ENCODE data around the gene ERLEC1.

The ERLEC1 gene

GRCh38 chr2:53780056-53780455 is 6.8 kb upstream of the ERLEC1 start:
- no peak for DNase-seq (ENCODE audit: low read depth)
- H3K4me3 ChIP-seq (ENCODE audit: low read length) = no peak overlapping the region
- no peak for TF ChIP-seq CTCF (IDR thresholded peaks at IDR 0.05; ENCODE audit: insufficient read depth, low read depth, low read length, missing control alignments)

DNA sequence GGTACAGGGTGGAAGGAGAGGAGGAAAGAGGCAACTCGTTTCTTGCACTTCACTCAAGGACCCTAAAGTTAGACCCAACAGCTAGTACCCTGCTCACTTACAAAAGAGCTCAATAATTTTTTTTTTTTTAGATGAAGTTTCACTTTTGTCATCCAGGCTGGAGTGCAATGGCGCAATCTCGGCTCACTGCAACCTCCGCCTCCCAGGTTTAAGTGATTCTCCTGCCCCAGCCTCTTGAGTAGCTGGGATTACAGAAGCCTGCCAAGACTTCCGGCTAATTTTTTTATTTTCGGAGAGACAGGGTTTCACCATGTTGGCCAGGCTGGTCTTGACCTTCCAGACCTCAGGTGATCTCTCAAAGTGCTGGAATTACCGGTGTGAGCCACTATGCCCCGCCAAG is 4.2 kb upstream of the ERLEC1 start:
- no peak for TF ChIP-seq CTCF (IDR thresholded peaks at IDR 0.05; ENCODE audit: insufficient read depth, low read depth, low read length, missing control alignments)
- H3K4me3 ChIP-seq (ENCODE audit: low read length) = no peak overlapping the region
- no peak for DNase-seq (ENCODE audit: low read depth)

GRCh38 chr2:53784436-53784835 is 2.4 kb upstream of the ERLEC1 start:
- TF ChIP-seq CTCF (IDR thresholded peaks at IDR 0.05; ENCODE audit: insufficient read depth, low read depth, low read length, missing control alignments) = no peak
- no peak overlapping the region for H3K4me3 ChIP-seq (ENCODE audit: low read length)
- DNase-seq (ENCODE audit: low read depth) = no peak

DNA sequence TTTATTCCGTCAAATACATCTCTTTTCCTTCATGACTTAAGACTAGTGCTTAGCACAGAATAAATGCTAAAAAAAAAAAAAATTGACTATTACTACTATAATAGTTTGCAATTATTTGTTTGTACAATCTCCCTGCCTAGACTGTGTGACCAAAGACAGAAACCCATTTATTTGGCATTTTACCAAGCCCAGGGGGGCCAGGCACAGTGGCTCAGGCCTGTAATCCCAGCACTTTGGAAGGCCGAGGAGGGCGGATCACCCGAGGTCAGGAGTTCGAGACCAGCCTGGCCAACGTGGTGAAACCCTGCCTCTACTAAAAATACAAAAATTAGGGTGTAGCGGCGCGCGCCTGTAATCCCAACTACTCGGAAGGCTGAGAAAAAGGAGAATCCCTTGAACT is 1.5 kb upstream of the ERLEC1 start:
- TF ChIP-seq CTCF (IDR thresholded peaks at IDR 0.05; ENCODE audit: insufficient read depth, low read depth, low read length, missing control alignments) = no peak
- peak overlapping the region; percentile 66 for H3K4me3 ChIP-seq (ENCODE audit: low read length)
- no peak for DNase-seq (ENCODE audit: low read depth)

GRCh38 chr2:53786352-53786704 is 516 bp upstream of the ERLEC1 start:
- no peak for TF ChIP-seq CTCF (IDR thresholded peaks at IDR 0.05; ENCODE audit: insufficient read depth, low read depth, low read length, missing control alignments)
- DNase-seq (ENCODE audit: low read depth) = peak; percentile 63
- H3K4me3 ChIP-seq (ENCODE audit: low read length) = peak overlapping the region; percentile 66

DNA sequence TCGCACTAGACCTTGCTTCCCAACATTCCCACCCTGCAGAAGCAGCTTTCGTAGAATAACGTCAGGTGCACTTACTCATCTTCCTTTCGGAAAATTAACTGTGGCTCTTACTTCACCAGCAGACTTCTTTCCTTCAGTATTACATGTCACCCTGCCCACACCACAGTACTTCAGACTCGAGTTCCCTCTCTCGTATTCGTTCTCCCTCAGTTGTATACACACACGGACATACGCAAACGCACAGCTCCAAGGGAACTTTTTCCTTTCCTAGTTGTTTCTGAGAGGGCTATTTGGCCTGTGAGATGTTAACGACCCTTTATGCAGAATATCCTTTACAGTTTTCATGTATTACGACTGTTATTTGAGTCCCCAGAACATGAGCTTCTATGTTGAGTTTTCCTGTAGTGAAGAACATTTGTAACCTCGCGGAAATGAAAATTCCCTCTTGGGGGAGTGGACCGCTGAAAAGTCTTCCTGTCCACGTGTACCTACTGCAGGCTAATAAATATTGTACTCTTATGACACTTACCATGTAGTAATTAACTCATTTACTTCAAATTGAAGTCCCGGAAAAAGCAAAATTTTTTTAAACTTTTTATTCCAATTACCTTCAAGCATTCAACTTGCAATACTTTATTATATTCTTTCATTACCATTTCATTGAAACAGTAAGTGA is 908 bp downstream of the ERLEC1 start:
- peak; percentile 40 for DNase-seq (ENCODE audit: low read depth)

More for the DNA sequence above, 908 bp downstream of the ERLEC1 start:
- peak overlapping the region; percentile 66 for H3K4me3 ChIP-seq (ENCODE audit: low read length)
- TF ChIP-seq CTCF (IDR thresholded peaks at IDR 0.05; ENCODE audit: insufficient read depth, low read depth, low read length, missing control alignments) = no peak
